ENCODE measurements around the gene WDFY1. TPM values are rescaled to one million over a fixed set of nuclear protein-coding genes. Genes with fewer than 3 reads are reported as not detected.

The WDFY1 gene
- total and polyA plus RNA-seq, 2 donors from 2014 or later = 10.4 to 38.4 TPM

DNA sequence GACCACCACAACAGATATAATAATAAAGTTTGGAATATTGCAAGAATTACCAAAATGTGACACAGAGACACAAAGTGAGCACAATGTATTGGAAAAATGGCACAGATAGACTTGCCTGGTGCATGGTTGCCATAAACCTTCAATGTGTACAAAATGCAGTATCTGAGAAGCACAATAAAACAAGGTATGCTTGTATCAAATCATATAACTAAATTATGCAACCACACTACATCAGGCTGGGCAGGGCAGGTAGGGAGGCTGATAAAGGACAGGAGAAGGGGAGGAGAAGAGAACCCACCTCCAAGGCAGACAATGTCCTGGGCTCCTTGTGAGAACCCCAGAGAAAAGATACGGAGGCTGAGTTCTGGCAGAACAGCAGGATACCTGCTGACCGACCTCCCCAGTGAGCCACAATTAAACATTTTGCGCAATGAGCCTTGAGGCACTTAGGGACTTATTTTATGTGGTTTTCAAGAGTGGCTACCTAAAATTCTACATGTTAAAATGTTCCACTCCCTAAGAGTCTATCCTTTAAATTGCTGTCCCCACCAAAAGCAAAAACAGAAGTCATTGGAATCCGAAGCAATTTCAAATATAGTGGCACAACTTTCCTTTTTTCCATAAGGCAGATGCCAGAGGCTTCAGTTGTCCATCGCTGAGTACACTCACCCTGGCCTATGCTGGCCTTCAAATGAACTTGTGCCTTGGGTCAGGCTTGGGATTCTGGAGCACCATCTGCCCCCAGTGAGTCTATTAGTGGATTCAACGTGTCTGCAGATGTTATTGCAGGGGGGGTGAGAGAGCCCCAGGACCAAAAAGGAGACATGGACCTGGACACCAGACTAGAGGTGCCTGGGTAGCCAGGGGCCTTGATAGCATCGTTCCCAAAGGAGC, 16.8 kb downstream of the WDFY1 start:
- H3K9ac ChIP-seq (ENCODE audit: low read length in 3 of 3) = no peak overlapping the region
- no peaks in the 10 kb centered on the region for H3K36me3 ChIP-seq (ENCODE audit: control insufficient read depth in 2 of 3, insufficient read depth in 3 of 3, low read length in 3 of 3)
- H3K27ac ChIP-seq (ENCODE audit: low read depth in 2 of 2, low read length in 2 of 2) = no peak overlapping the region
- no peak overlapping the region for H3K4me3 ChIP-seq (ENCODE audit: low read length in 3 of 3)
- intact Hi-C loops (cut with DNase I) = no loop called here
- no peaks in the 10 kb centered on the region for H3K27me3 ChIP-seq (ENCODE audit: control insufficient read depth, insufficient read depth, low read length)
- FAIRE-seq = no peak
- H3K4me1 ChIP-seq (ENCODE audit: control insufficient read depth in 2 of 3, insufficient read depth in 2 of 3, low read depth in 1 of 3, low read length in 3 of 3) = peaks cover 0 to 8% (median 4%) of the 10 kb centered on the region in 3 donors
- peaks cover 0 to 7% (median 0%) of the 10 kb centered on the region in 3 donors for H3K9me3 ChIP-seq (ENCODE audit: control insufficient read depth in 2 of 3, insufficient read depth in 1 of 3, low read length in 3 of 3)
- TF ChIP-seq, protein P1, sequence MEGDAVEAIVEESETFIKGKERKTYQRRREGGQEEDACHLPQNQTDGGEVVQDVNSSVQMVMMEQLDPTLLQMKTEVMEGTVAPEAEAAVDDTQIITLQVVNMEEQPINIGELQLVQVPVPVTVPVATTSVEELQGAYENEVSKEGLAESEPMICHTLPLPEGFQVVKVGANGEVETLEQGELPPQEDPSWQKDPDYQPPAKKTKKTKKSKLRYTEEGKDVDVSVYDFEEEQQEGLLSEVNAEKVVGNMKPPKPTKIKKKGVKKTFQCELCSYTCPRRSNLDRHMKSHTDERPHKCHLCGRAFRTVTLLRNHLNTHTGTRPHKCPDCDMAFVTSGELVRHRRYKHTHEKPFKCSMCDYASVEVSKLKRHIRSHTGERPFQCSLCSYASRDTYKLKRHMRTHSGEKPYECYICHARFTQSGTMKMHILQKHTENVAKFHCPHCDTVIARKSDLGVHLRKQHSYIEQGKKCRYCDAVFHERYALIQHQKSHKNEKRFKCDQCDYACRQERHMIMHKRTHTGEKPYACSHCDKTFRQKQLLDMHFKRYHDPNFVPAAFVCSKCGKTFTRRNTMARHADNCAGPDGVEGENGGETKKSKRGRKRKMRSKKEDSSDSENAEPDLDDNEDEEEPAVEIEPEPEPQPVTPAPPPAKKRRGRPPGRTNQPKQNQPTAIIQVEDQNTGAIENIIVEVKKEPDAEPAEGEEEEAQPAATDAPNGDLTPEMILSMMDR (IDR thresholded peaks at IDR 0.05; ENCODE audit: borderline replicate concordance, extremely low read depth, insufficient read depth) = no peak
- DNase-seq = no peak

- DNase-seq (no peak), FAIRE-seq (no peak)
- H3K9ac ChIP-seq (ENCODE audit: low read length in 3 of 3) = no peak overlapping the region
- H3K9me3 ChIP-seq (ENCODE audit: control insufficient read depth in 2 of 3, insufficient read depth in 1 of 3, low read length in 3 of 3) = peaks cover 0 to 7% (median 0%) of the 10 kb centered on the region in 3 donors
- TF ChIP-seq, protein P1 (IDR thresholded peaks at IDR 0.05; ENCODE audit: borderline replicate concordance, extremely low read depth, insufficient read depth) = no peak
- H3K4me1 ChIP-seq (ENCODE audit: control insufficient read depth in 2 of 3, insufficient read depth in 2 of 3, low read depth in 1 of 3, low read length in 3 of 3) = peaks cover 0 to 4% (median 0%) of the 10 kb centered on the region in 3 donors
- H3K36me3 ChIP-seq (ENCODE audit: control insufficient read depth in 2 of 3, insufficient read depth in 3 of 3, low read length in 3 of 3) = no peaks in the 10 kb centered on the region
- H3K4me3 ChIP-seq (ENCODE audit: low read length in 3 of 3) = no peak overlapping the region
- no peaks in the 10 kb centered on the region for H3K27me3 ChIP-seq (ENCODE audit: control insufficient read depth, insufficient read depth, low read length)
- no peak overlapping the region for H3K27ac ChIP-seq (ENCODE audit: low read depth in 2 of 2, low read length in 2 of 2)
- intact Hi-C loops (cut with DNase I) = no loop called here
Measured at GRCh38 chr2:223925106-223925505, 20.0 kb downstream of the WDFY1 start.

- intact Hi-C loops (cut with DNase I) = no loop called here
- Histone ChIP-seq H3K9me3 (ENCODE audit: control insufficient read depth in 2 of 3, insufficient read depth in 1 of 3, low read length in 3 of 3) (peaks cover 0 to 7% (median 0%) of the 10 kb centered on the region in 3 donors), H3K27me3 (ENCODE audit: control insufficient read depth, insufficient read depth, low read length) (no peaks in the 10 kb centered on the region), H3K4me1 (ENCODE audit: control insufficient read depth in 2 of 3, insufficient read depth in 2 of 3, low read depth in 1 of 3, low read length in 3 of 3) (no peaks in the 10 kb centered on the region), H3K36me3 (ENCODE audit: control insufficient read depth in 2 of 3, insufficient read depth in 3 of 3, low read length in 3 of 3) (no peaks in the 10 kb centered on the region), H3K9ac (ENCODE audit: low read length in 3 of 3) (no peak overlapping the region), H3K4me3 (ENCODE audit: low read length in 3 of 3) (no peak overlapping the region), H3K27ac (ENCODE audit: low read depth in 2 of 2, low read length in 2 of 2) (no peak overlapping the region)
- DNase-seq = no peak
- no peak for FAIRE-seq
- TF ChIP-seq, protein P1 (IDR thresholded peaks at IDR 0.05; ENCODE audit: borderline replicate concordance, extremely low read depth, insufficient read depth) = no peak
Measured at GRCh38 chr2:223923976-223924375, 21.2 kb downstream of the WDFY1 start.
